Large intestine (tissue), 3 donors: ENCODE measurements around the gene PRR16. TPM values are rescaled to one million over a fixed set of nuclear protein-coding genes. Genes with fewer than 3 reads are reported as not detected.

ENCODE experiments used
- DNase-seq, 2 donors: peaks; one replicate each; pipeline versions ENCODE4 v3.0.0 to v3.0.0-alpha.2; 2013
- H3K27ac ChIP-seq: one replicate; pipeline ENCODE4 v1.5.1; 2013; ENCODE audit warnings: low read length
- H3K27me3 ChIP-seq: 2 replicates; pipeline ENCODE4 v1.6.1; 2013; ENCODE audit warnings: low read length; ENCODE audit not compliant: control insufficient read depth, insufficient read depth
- H3K36me3 ChIP-seq: 2 replicates; pipeline ENCODE4 v1.6.1; 2013; ENCODE audit warnings: low read length; ENCODE audit not compliant: control insufficient read depth, insufficient read depth
- H3K4me1 ChIP-seq: one replicate; pipeline ENCODE4 v1.6.1; 2013; ENCODE audit warnings: low read length; ENCODE audit not compliant: control insufficient read depth, insufficient read depth
- H3K4me3 ChIP-seq: one replicate; pipeline ENCODE4 v1.5.1; 2013; ENCODE audit warnings: low read length
- H3K9me3 ChIP-seq: one replicate; pipeline ENCODE4 v1.6.1; 2013; ENCODE audit warnings: mild to moderate bottlenecking, low read depth, low read length, moderate library complexity; ENCODE audit not compliant: control insufficient read depth
- WGBS: methylation state at CpG from one replicate; pipeline ENCODE4 v1.1.5; 2013; ENCODE audit warnings: low lambda C conversion rate; ENCODE audit not compliant: insufficient coverage; 5-methylcytosine and 5-hydroxymethylcytosine counted together
- polyA plus RNA-seq: library from polyadenylated mRNA; unstranded; fragments of 120-200 nt; gene quantifications from one replicate; pipeline ENCODE4 v1.2.1, GENCODE V29; 2013

The PRR16 gene
- polyA plus RNA-seq, 1 donor: 2.7 TPM

DNA sequence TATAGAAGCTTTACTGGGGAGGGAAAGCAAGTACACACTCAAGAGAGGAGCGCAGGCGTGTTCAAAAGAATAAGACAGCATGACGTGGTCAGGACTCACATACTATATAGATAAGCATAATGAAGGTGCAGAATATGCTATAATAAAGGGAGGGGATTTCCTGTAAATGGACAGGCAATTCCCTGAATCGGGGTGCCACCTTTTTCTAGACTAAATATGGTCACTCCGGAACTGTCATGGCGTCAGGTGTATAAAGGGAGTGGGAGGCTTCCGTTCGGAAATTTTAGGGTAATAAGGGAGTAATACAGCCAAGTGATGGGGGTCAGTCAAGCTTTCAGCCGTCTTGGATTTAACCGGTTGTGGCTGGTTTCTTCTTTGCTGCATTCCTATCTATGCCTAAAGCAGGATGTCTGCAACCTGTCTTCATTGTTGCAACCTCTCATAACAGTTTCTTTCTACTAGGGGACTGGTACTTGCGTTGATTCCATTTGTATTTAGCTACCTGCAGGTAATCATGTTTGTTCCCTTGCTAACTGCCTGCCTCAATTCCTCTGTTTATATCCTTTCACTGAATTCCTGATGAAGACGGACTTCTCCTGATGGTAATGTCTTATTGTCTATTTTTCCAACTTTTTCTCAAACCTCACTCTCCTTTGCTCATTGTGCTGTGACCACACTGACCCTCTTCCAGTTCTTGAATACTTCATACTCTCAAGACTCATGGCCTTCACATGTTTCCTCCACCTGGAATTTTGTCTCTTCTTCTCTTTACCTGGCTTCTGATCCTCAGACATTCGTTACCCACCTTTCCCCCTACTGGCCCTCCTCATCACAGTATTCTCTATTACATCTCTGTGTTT, 48.9 kb downstream of the PRR16 start:
- no peaks in the 10 kb centered on the region for H3K4me1 ChIP-seq
- H3K4me3 ChIP-seq: no peak overlapping the region
- DNase-seq: no peak
- no peaks in the 10 kb centered on the region for H3K27me3 ChIP-seq
- no peaks in the 10 kb centered on the region for H3K36me3 ChIP-seq
- H3K27ac ChIP-seq: no peak overlapping the region
- no peaks in the 10 kb centered on the region for H3K9me3 ChIP-seq
- WGBS: 94% methylated on average over 5 of the region's 13 CpGs

DNA sequence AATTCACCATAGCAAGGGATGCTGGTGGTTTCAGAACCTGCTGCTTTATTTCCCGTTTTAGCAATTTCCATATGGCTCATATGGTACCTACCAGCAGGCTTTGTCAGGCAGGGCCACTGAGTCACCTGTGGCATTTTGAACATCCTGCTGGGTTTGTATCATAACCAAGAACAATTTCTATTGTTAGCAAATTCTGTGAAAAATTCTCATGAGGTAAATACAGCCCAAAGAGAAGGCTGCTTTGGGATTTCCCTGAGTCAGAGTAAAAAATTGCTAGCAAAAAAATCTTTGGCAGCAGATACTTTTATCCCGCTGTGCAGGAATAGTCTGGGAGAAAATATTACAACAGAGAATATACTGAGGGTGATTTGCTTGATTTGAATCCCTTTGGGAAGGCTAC, 52.7 kb downstream of the PRR16 start:
- WGBS: 100% methylated on average over 1 of the region's 2 CpGs
- H3K36me3 ChIP-seq: no peaks in the 10 kb centered on the region
- no peak overlapping the region for H3K4me3 ChIP-seq
- no peak for DNase-seq
- no peak overlapping the region for H3K27ac ChIP-seq
- H3K27me3 ChIP-seq: no peaks in the 10 kb centered on the region
- H3K9me3 ChIP-seq: no peaks in the 10 kb centered on the region
- H3K4me1 ChIP-seq: no peaks in the 10 kb centered on the region

DNA sequence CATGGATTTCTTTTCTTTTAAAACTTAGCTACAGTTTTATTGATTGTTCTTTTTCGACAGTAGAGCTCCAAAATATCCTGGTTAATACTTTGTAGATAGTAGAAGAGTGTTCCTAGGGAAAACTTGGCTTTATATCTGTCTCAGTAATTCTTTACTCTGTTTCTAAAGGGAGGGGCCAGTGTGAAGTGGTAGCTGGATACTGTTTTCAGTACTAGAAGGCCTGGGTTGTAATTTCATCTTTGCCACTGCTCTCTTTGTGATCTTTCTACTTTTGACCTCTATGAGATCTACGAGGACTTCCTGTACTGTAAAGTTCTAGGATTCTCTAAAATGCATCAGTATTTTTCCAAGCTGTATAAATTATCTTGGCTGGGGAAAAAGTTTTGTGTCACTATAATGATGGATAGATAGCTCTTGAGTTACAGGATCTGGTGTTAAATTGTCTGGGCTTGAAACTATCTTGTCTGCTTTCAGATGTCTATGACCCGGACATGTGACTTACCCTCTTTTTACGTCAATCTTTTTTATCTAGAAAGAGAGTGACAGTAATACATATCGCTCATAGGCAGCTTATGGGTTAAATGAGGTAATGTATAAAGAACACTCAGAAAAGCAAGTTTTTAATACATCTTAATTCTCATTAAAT, 53.6 kb downstream of the PRR16 start:
- H3K27me3 ChIP-seq: no peaks in the 10 kb centered on the region
- DNase-seq: no peak
- 82% methylated on average over 4 of the region's 5 CpGs for WGBS
- no peaks in the 10 kb centered on the region for H3K4me1 ChIP-seq
- no peaks in the 10 kb centered on the region for H3K9me3 ChIP-seq
- no peaks in the 10 kb centered on the region for H3K36me3 ChIP-seq
- H3K4me3 ChIP-seq: no peak overlapping the region
- H3K27ac ChIP-seq: no peak overlapping the region

GRCh38 chr5:120518581-120518980, 54.5 kb downstream of the PRR16 start:
- no CpG with 5 or more reads among the region's 1 CpG for WGBS
- no peak for DNase-seq
- Histone ChIP-seq H3K4me3 (no peak overlapping the region), H3K27ac (no peak overlapping the region), H3K27me3 (no peaks in the 10 kb centered on the region), H3K9me3 (no peaks in the 10 kb centered on the region), H3K36me3 (no peaks in the 10 kb centered on the region), H3K4me1 (no peaks in the 10 kb centered on the region)

DNA sequence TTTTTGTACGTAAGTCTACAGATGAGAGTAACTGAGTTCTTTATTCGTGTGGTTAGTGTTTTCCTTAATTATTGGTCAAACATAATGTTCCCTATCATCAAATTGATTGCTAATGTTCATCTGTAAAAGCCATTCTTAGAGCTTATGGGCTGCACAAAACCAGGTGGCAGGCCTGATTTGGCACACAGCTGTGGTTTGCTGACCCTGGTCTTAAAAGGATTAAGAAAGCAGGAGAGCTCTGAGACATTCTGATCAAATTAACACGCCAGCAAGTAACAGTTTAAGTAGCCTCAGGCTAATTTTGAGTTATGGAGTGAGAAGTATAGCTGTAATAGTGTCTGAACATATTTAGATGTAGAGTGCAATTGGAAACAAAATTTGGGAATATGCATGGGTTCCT, 63.2 kb downstream of the PRR16 start:
- H3K4me1 ChIP-seq: no peaks in the 10 kb centered on the region
- H3K27ac ChIP-seq: no peak overlapping the region
- WGBS: 78% methylated on average over 1 of the region's 3 CpGs
- H3K36me3 ChIP-seq: no peaks in the 10 kb centered on the region
- no peak overlapping the region for H3K4me3 ChIP-seq
- no peaks in the 10 kb centered on the region for H3K27me3 ChIP-seq
- H3K9me3 ChIP-seq: no peaks in the 10 kb centered on the region
- no peak for DNase-seq

DNA sequence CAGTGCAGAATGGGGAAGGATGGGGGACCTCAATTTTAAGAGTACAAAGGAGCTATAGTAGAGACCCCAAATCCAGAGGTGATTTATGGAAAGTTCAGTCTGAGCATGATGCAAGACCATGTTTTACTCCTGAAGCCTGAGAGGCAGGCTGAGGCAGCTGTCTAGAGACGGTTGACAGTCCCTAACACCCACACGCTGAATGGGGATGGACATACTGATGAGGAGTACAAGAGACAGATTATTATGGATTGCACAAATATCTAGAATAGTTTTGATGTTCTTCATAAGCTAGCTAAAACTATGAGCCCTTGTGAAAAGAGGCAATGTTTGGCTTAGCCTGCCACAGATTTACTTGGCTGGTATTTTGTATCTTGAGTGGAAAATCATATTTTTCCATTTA, 64.5 kb downstream of the PRR16 start:
- no CpG with 5 or more reads among the region's 2 CpGs for WGBS
- no peak overlapping the region for H3K4me3 ChIP-seq

GRCh38 chr5:120529386-120529785, 65.3 kb downstream of the PRR16 start:
- no peaks in the 10 kb centered on the region for H3K36me3 ChIP-seq
- no peaks in the 10 kb centered on the region for H3K27me3 ChIP-seq
- DNase-seq: no peak
- H3K4me1 ChIP-seq: no peaks in the 10 kb centered on the region
- WGBS: 100% methylated on average over 1 of the region's 2 CpGs
- no peaks in the 10 kb centered on the region for H3K9me3 ChIP-seq
- H3K27ac ChIP-seq: no peak overlapping the region
- H3K4me3 ChIP-seq: no peak overlapping the region

More for the DNA sequence above, 64.5 kb downstream of the PRR16 start:
- no peaks in the 10 kb centered on the region for H3K36me3 ChIP-seq
- H3K27ac ChIP-seq: no peak overlapping the region
- no peak for DNase-seq
- no peaks in the 10 kb centered on the region for H3K9me3 ChIP-seq
- no peaks in the 10 kb centered on the region for H3K4me1 ChIP-seq
- H3K27me3 ChIP-seq: no peaks in the 10 kb centered on the region

DNA sequence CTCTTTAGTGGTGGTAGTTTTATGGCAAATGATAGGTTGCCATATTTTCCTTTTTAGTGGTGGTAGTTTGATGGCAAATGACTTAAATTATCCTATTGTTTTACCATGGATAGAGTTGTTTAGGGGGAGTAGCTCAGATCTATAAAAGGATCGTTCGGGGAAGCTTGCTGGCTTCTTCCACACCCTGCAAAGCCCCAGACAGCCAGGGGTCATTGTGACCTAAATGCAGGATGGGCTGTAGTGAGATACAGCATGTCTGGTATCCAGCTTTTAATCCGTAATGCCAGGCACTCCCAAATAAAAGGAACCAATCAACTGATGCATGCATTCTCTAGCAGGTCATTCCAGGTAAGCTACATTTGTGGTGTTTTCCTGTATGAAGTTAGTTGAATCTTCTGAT, 67.1 kb downstream of the PRR16 start:
- Histone ChIP-seq H3K27me3 (no peaks in the 10 kb centered on the region), H3K4me3 (no peak overlapping the region), H3K4me1 (no peaks in the 10 kb centered on the region), H3K9me3 (no peaks in the 10 kb centered on the region), H3K36me3 (no peaks in the 10 kb centered on the region), H3K27ac (no peak overlapping the region)
- no peak for DNase-seq
- no CpG with 5 or more reads among the region's 3 CpGs for WGBS

- Histone ChIP-seq H3K36me3 (no peaks in the 10 kb centered on the region), H3K27ac (no peak overlapping the region), H3K27me3 (no peaks in the 10 kb centered on the region), H3K9me3 (no peaks in the 10 kb centered on the region), H3K4me1 (no peaks in the 10 kb centered on the region), H3K4me3 (no peak overlapping the region)
- WGBS: no CpG with 5 or more reads among the region's 5 CpGs
- DNase-seq: no peak
Observed at GRCh38 chr5:120532835-120533234, 68.7 kb downstream of the PRR16 start.

GRCh38 chr5:120533581-120533980, 69.5 kb downstream of the PRR16 start:
- H3K4me1 ChIP-seq: no peaks in the 10 kb centered on the region
- H3K27me3 ChIP-seq: no peaks in the 10 kb centered on the region
- no peak for DNase-seq
- WGBS: 100% methylated on average over 1 of the region's 3 CpGs
- no peaks in the 10 kb centered on the region for H3K9me3 ChIP-seq
- H3K27ac ChIP-seq: no peak overlapping the region
- H3K4me3 ChIP-seq: no peak overlapping the region
- no peaks in the 10 kb centered on the region for H3K36me3 ChIP-seq
